ENCODE measurements around the gene DAAM1. TPM values are rescaled to one million over a fixed set of nuclear protein-coding genes. Genes with fewer than 3 reads are reported as not detected.

DAAM1 gene
- polyA plus RNA-seq, 2 of the 4 experiments (the other 2 are of a cell fraction), result 6.8 to 10.8 TPM

DNA sequence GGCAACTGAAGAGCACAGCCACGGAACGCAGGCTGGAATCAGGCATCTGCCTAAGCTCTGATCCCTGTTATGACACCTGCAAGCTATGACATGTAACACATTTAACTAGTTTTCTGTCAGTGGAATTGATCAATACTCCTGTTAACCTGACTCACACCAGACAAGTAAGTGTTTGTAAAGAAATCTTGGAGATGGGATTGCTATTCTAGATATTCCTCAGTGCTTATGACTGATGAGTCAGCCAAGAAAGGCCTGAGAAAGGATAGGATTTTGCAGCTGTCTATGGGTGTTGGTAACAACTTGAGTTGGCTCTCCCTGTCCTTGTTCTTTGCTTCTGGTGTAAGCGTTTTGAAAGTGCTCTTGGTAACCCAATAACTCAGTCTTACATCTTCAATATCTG lies 166.2 kb downstream of the DAAM1 start:
- Histone ChIP-seq H3K4me3 (no peak overlapping the region), H3K9me3 (no peaks in the 10 kb centered on the region), H3K4me1 (peaks cover 23% of the 10 kb centered on the region), H3K27ac (no peak overlapping the region), H3K4me2 (no peak overlapping the region)
- CTCF ChIA-PET, result interaction anchor here (0.6 kb wide), 1 partner anchor 28 kb away, joined by 3 read pairs; no protein-coding TSS in a partner anchor
- WGBS (ENCODE audit: missing lambda C conversion rate), result 91% methylated on average over 3 of the region's 3 CpGs
- no peak for TF ChIP-seq MAFK (IDR thresholded peaks at IDR 0.05; ENCODE audit: partially characterized antibody)
- no peak for TF ChIP-seq SREBF2 (IDR thresholded peaks at IDR 0.05)
- TF ChIP-seq RAD21 (conservative IDR thresholded peaks at IDR 0.05 in 1 of 2, IDR thresholded peaks at IDR 0.05 in 1 of 2), result no peak
- TF ChIP-seq CHD4 (IDR thresholded peaks at IDR 0.05; ENCODE audit: borderline replicate concordance), result no peak
- TF ChIP-seq MAX (IDR thresholded peaks at IDR 0.05), result no peak
- TF ChIP-seq ZC3H11A (IDR thresholded peaks at IDR 0.05), result no peak
- TF ChIP-seq, protein P1, sequence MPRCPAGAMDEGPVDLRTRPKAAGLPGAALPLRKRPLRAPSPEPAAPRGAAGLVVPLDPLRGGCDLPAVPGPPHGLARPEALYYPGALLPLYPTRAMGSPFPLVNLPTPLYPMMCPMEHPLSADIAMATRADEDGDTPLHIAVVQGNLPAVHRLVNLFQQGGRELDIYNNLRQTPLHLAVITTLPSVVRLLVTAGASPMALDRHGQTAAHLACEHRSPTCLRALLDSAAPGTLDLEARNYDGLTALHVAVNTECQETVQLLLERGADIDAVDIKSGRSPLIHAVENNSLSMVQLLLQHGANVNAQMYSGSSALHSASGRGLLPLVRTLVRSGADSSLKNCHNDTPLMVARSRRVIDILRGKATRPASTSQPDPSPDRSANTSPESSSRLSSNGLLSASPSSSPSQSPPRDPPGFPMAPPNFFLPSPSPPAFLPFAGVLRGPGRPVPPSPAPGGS (IDR thresholded peaks at IDR 0.05), result no peak
- TF ChIP-seq MAZ (IDR thresholded peaks at IDR 0.05; ENCODE audit: borderline replicate concordance, low read depth, low read length), result no peak
- TF ChIP-seq, protein P2, sequence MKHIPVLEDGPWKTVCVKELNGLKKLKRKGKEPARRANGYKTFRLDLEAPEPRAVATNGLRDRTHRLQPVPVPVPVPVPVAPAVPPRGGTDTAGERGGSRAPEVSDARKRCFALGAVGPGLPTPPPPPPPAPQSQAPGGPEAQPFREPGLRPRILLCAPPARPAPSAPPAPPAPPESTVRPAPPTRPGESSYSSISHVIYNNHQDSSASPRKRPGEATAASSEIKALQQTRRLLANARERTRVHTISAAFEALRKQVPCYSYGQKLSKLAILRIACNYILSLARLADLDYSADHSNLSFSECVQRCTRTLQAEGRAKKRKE (CRISPR knock-in tag; IDR thresholded peaks at IDR 0.05; ENCODE audit: low read depth), result no peak
- no peak for TF ChIP-seq EHF (CRISPR knock-in tag; IDR thresholded peaks at IDR 0.05)
- ATAC-seq (no peak), DNase-seq (ENCODE audit: low read depth in 1 of 2, low spot score in 1 of 2) (no peak), FAIRE-seq (no peak)
- POLR2A ChIA-PET, result no interaction called here

- TF ChIP-seq, protein P3, sequence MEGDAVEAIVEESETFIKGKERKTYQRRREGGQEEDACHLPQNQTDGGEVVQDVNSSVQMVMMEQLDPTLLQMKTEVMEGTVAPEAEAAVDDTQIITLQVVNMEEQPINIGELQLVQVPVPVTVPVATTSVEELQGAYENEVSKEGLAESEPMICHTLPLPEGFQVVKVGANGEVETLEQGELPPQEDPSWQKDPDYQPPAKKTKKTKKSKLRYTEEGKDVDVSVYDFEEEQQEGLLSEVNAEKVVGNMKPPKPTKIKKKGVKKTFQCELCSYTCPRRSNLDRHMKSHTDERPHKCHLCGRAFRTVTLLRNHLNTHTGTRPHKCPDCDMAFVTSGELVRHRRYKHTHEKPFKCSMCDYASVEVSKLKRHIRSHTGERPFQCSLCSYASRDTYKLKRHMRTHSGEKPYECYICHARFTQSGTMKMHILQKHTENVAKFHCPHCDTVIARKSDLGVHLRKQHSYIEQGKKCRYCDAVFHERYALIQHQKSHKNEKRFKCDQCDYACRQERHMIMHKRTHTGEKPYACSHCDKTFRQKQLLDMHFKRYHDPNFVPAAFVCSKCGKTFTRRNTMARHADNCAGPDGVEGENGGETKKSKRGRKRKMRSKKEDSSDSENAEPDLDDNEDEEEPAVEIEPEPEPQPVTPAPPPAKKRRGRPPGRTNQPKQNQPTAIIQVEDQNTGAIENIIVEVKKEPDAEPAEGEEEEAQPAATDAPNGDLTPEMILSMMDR (IDR thresholded peaks at IDR 0.05), result no peak
- no peak for TF ChIP-seq PBX3 (IDR thresholded peaks at IDR 0.05)
- TF ChIP-seq, protein P4, sequence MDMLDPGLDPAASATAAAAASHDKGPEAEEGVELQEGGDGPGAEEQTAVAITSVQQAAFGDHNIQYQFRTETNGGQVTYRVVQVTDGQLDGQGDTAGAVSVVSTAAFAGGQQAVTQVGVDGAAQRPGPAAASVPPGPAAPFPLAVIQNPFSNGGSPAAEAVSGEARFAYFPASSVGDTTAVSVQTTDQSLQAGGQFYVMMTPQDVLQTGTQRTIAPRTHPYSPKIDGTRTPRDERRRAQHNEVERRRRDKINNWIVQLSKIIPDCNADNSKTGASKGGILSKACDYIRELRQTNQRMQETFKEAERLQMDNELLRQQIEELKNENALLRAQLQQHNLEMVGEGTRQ (IDR thresholded peaks at IDR 0.05), result no peak
- no peak for DNase-seq (ENCODE audit: low read depth in 1 of 2, low spot score in 1 of 2)
- peaks cover 27% of the 10 kb centered on the region for H3K4me1 ChIP-seq
- no peak for ATAC-seq
- H3K4me2 ChIP-seq, result no peak overlapping the region
- H3K27ac ChIP-seq, result no peak overlapping the region
- 82% methylated on average over 3 of the region's 3 CpGs for WGBS (ENCODE audit: missing lambda C conversion rate)
- CTCF ChIA-PET, result no interaction called here
- H3K4me3 ChIP-seq, result no peak overlapping the region
- POLR2A ChIA-PET, result no interaction called here
- FAIRE-seq, result no peak
- H3K9me3 ChIP-seq, result no peaks in the 10 kb centered on the region
These were observed 166.6 kb downstream of the DAAM1 start for GRCh38 chr14:59355091-59355490.

GRCh38 chr14:59356312-59356711 lies 167.8 kb downstream of the DAAM1 start:
- Histone ChIP-seq H3K9me3 (no peaks in the 10 kb centered on the region), H3K4me1 (peaks cover 38% of the 10 kb centered on the region), H3K4me3 (no peak overlapping the region), H3K27ac (no peak overlapping the region), H3K4me2 (no peak overlapping the region)
- POLR2A ChIA-PET, result no interaction called here
- FAIRE-seq (no peak), ATAC-seq (no peak), DNase-seq (ENCODE audit: low read depth in 1 of 2, low spot score in 1 of 2) (no peak)
- WGBS (ENCODE audit: missing lambda C conversion rate), result 71% methylated on average over 2 of the region's 2 CpGs
- TF ChIP-seq MAX (IDR thresholded peaks at IDR 0.05), result no peak
- no peak for TF ChIP-seq MYC (IDR thresholded peaks at IDR 0.05; ENCODE audit: borderline replicate concordance, low read length)
- TF ChIP-seq RFX5 (IDR thresholded peaks at IDR 0.05), result 0 out of 2 replicates have a peak, but pooled peaks have one; percentile 76
- TF ChIP-seq BHLHE40 (IDR thresholded peaks at IDR 0.05; ENCODE audit: low read depth, low read length), result no peak
- TF ChIP-seq ZNF302 (CRISPR knock-in tag; IDR thresholded peaks at IDR 0.05), result no peak
- TF ChIP-seq, protein P1 (IDR thresholded peaks at IDR 0.05), result no peak
- TF ChIP-seq SREBF2 (IDR thresholded peaks at IDR 0.05), result no peak
- TF ChIP-seq, protein P2 (CRISPR knock-in tag; IDR thresholded peaks at IDR 0.05; ENCODE audit: low read depth), result no peak
- CTCF ChIA-PET, result interaction anchor here (1.1 kb wide), 1 partner anchor 12 kb away, joined by 3 read pairs; no protein-coding TSS in a partner anchor

All from A549 (cell line).